K562 (cell line): ENCODE measurements around the gene BCO2. TPM values are rescaled to one million over a fixed set of nuclear protein-coding genes. Genes with fewer than 3 reads are reported as not detected.

ENCODE experiments used
- CAMTA2 ChIP-seq: fragments of 250-450 bp; sonication (Bioruptor Pico); conservative IDR thresholded peaks from 2 replicates; pipeline ENCODE4 v1.5.1; 2022
- CCNT2 ChIP-seq: IDR thresholded peaks from 2 replicates; pipeline ENCODE4 v1.6.1; 2011; ENCODE audit warnings: borderline replicate concordance, low read depth, mild to moderate bottlenecking, moderate library complexity, mixed read lengths, low read length; ENCODE audit not compliant: insufficient read length; ENCODE audit errors: extremely low read depth
- CXXC5 ChIP-seq: fragments of 250-450 bp; sonication (Bioruptor Pico); IDR thresholded peaks from 2 replicates; pipeline ENCODE4 v1.8.0; 2022; ENCODE audit warnings: inconsistent platforms, mild to moderate bottlenecking, moderate library complexity
- EZH2 ChIP-seq: IDR thresholded peaks from 2 replicates; pipeline ENCODE4 v1.6.1; 2012; ENCODE audit warnings: low read depth, mild to moderate bottlenecking, inconsistent platforms, low read length, borderline replicate concordance
- GTF2E2 ChIP-seq: fragments of 200-800 bp; sonication (Bioruptor generic); IDR thresholded peaks from 2 replicates; pipeline ENCODE4 v1.6.1; 2016; ENCODE audit warnings: missing genetic modification characterization, missing compliant biosample characterization
- MECOM ChIP-seq: fragments of 250-450 bp; sonication (Bioruptor Pico); IDR thresholded peaks from 2 replicates; pipeline ENCODE4 v1.8.0; 2022; ENCODE audit warnings: inconsistent platforms
- MTF1 ChIP-seq: fragments of 250-450 bp; sonication (Bioruptor Pico); IDR thresholded peaks from 2 replicates; pipeline ENCODE4 v1.9.0; 2021; ENCODE audit warnings: moderate library complexity, mild to moderate bottlenecking, inconsistent platforms, borderline replicate concordance
- NEUROD1 ChIP-seq: fragments of 150-350 bp; IDR thresholded peaks from 2 replicates; pipeline ENCODE4 v1.6.1; 2014; ENCODE audit warnings: borderline replicate concordance, low read length, low read depth; ENCODE audit not compliant: partially characterized antibody
- NR4A1 ChIP-seq, 2 experiments: fragments of 250-450 bp in 1 of 2; fragments of 450-650 bp in 1 of 2; sonication (Bioruptor Pico) in 1 of 2; IDR thresholded peaks; 2 replicates each; pipeline versions ENCODE4 v1.4.0 to v1.6.1; 2016 to 2020; ENCODE audit warnings: mild to moderate bottlenecking in 2 of 2, missing compliant biosample characterization in 1 of 2, missing genetic modification characterization in 1 of 2, moderate library complexity in 1 of 2
- OTX1 ChIP-seq: fragments of 450-650 bp; formaldehyde crosslinking; IDR thresholded peaks from 2 replicates; pipeline ENCODE4 v1.4.0; 2022; ENCODE audit warnings: mild to moderate bottlenecking
- PHTF2 ChIP-seq: fragments of 250-450 bp; sonication (Bioruptor Pico); IDR thresholded peaks from 2 replicates; pipeline ENCODE4 v1.5.0; 2021; ENCODE audit warnings: mild to moderate bottlenecking
- POLR3A ChIP-seq: IDR thresholded peaks from 2 replicates; pipeline ENCODE4 v1.6.1; 2011; ENCODE audit warnings: borderline replicate concordance, mild to moderate bottlenecking, moderate library complexity; ENCODE audit not compliant: insufficient read length, insufficient read depth; ENCODE audit errors: extremely low read depth
- PRPF4 ChIP-seq: fragments of 200-400 bp; formaldehyde crosslinking; IDR thresholded peaks from one replicate; pipeline ENCODE4 v1.6.1; 2017; ENCODE audit warnings: low read length, low read depth, mild to moderate bottlenecking; ENCODE audit not compliant: insufficient read depth, poor library complexity, severe bottlenecking
- PTTG1 ChIP-seq: fragments of 450-650 bp; IDR thresholded peaks from 2 replicates; pipeline ENCODE4 v1.6.1; 2016; ENCODE audit warnings: low read depth, mild to moderate bottlenecking, missing genetic modification characterization, missing compliant biosample characterization
- RBM17 ChIP-seq: fragments of 200-400 bp; formaldehyde crosslinking; IDR thresholded peaks from 2 replicates; pipeline ENCODE4 v1.6.1; 2017; ENCODE audit warnings: low read depth, mild to moderate bottlenecking, low read length, borderline replicate concordance
- RBM39 ChIP-seq: fragments of 200-400 bp; formaldehyde crosslinking; optimal IDR thresholded peaks from 2 replicates; pipeline ENCODE3; 2018; ENCODE audit warnings: low read depth, low read length
- SIN3B ChIP-seq: fragments of 450-650 bp; IDR thresholded peaks from 2 replicates; pipeline ENCODE4 v1.6.1; 2017; ENCODE audit warnings: low read depth, mild to moderate bottlenecking, moderate library complexity
- TFAM ChIP-seq: fragments of 250-450 bp; sonication (Bioruptor Pico); conservative IDR thresholded peaks from 2 replicates; pipeline ENCODE4 v1.5.0; 2021; ENCODE audit warnings: mild to moderate bottlenecking, moderate library complexity
- ZNF175 ChIP-seq: fragments of 200-800 bp; sonication (Bioruptor generic); IDR thresholded peaks from 2 replicates; pipeline ENCODE4 v1.6.1; 2016; ENCODE audit warnings: low read depth, mild to moderate bottlenecking, missing genetic modification characterization, missing compliant biosample characterization
- ZNF316 ChIP-seq: fragments of 450-650 bp; IDR thresholded peaks from 2 replicates; pipeline ENCODE4 v1.6.1; 2016
- ZNF551 ChIP-seq: fragments of 250-450 bp; sonication (Bioruptor Pico); IDR thresholded peaks from 2 replicates; pipeline ENCODE4 v1.5.0; 2021; ENCODE audit warnings: mild to moderate bottlenecking, moderate library complexity
- ZNF561 ChIP-seq: fragments of 450-650 bp; formaldehyde crosslinking; conservative IDR thresholded peaks from 2 replicates; pipeline ENCODE4 v1.4.0; 2020; ENCODE audit warnings: mild to moderate bottlenecking, moderate library complexity
- polyA plus RNA-seq, 8 experiments: library from polyadenylated mRNA; depleted of rRNA in 4 of 8; stranded (reverse) in 5 of 8; unstranded in 3 of 8; fragments of >200 nt; fragmentation: Nextera tagmentation in 2 of 8; fragmentation: Illumina TruSeq in 1 of 8; extraction: Ambion mirVana in 2 of 8; extraction: Trizol in 1 of 8; gene quantifications; 2 replicates each; pipeline versions ENCODE4 v1.2.1 to v1.2.3, GENCODE V29; 2011 to 2014; ENCODE audit warnings: inconsistent platforms in 1 of 8, missing spikeins in 1 of 8
- total RNA-seq, 7 experiments: library from RNA; depleted of rRNA in 6 of 7; stranded (reverse); fragments of >200 nt in 6 of 7; fragmentation: Illumina TruSeq in 2 of 7; extraction: Trizol in 2 of 7; gene quantifications; 2 replicates each; pipeline versions ENCODE4 v1.2.1 to v1.2.3, GENCODE V29; 2011 to 2021; ENCODE audit warnings: low replicate concordance in 1 of 7
- TF ChIP-seq, protein P1 (sequence below): fragments of 150-350 bp; IDR thresholded peaks from 2 replicates; pipeline ENCODE4 v1.6.1; 2014; ENCODE audit warnings: low read depth, mild to moderate bottlenecking, low read length, borderline replicate concordance
- TF ChIP-seq, protein P2 (sequence below): fragments of 450-650 bp; IDR thresholded peaks from 2 replicates; pipeline ENCODE4 v1.6.1; 2014; ENCODE audit warnings: low read depth, mild to moderate bottlenecking, moderate library complexity, borderline replicate concordance

BCO2 gene
- total and polyA plus RNA-seq, 9 of the 15 experiments (the other 6 are each of a cell fraction or from before 2014, with no cell fraction given), result 0.21 to 1.0 (median 0.47) TPM; not detected in 1

DNA sequence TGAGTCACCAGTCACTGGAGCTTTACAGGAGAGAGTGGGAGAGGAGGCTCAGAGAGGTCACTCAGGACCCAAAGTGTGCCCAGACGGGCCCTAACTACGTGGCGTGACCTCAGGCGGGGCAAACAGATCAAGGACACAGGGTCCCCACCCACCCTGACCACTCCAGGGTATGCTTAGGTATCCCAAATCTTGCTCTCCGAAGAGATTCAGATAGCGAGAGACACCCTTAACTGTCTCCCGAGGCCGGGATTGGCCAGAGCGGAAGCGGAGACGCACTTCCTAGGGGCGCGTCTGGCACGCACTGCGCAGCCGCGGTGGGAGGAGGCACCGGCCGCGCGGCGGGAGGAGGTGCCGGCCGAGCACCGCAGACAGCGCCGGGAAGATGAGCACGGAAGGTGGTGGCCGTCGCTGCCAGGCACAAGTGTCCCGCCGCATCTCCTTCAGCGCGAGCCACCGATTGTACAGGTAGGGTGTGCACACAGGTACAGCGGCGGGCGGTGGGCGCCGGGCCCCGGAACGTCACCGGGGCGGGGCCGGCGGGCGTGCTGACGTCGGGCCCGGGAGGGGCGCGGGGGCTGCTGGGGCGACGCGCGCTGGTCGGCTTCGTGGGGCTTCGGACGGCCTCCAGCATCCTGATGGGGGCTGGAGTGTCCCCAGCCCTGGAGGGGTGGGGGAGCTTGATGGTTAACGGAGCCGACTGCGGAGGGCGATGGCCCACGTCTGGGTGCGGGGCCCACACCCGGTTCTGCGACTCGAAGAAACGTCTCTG, 50.9 kb downstream of the BCO2 start, which contains the start of gene PTS (continued):
- TF ChIP-seq, protein P1, sequence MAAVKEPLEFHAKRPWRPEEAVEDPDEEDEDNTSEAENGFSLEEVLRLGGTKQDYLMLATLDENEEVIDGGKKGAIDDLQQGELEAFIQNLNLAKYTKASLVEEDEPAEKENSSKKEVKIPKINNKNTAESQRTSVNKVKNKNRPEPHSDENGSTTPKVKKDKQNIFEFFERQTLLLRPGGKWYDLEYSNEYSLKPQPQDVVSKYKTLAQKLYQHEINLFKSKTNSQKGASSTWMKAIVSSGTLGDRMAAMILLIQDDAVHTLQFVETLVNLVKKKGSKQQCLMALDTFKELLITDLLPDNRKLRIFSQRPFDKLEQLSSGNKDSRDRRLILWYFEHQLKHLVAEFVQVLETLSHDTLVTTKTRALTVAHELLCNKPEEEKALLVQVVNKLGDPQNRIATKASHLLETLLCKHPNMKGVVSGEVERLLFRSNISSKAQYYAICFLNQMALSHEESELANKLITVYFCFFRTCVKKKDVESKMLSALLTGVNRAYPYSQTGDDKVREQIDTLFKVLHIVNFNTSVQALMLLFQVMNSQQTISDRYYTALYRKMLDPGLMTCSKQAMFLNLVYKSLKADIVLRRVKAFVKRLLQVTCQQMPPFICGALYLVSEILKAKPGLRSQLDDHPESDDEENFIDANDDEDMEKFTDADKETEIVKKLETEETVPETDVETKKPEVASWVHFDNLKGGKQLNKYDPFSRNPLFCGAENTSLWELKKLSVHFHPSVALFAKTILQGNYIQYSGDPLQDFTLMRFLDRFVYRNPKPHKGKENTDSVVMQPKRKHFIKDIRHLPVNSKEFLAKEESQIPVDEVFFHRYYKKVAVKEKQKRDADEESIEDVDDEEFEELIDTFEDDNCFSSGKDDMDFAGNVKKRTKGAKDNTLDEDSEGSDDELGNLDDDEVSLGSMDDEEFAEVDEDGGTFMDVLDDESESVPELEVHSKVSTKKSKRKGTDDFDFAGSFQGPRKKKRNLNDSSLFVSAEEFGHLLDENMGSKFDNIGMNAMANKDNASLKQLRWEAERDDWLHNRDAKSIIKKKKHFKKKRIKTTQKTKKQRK, result no peak
- no peak for TF ChIP-seq MECOM (CRISPR knock-in tag)
- no peak for TF ChIP-seq GTF2E2 (tag)
- TF ChIP-seq EZH2, result no peak
- peak; percentile 94 for TF ChIP-seq CXXC5 (CRISPR knock-in tag)
- TF ChIP-seq ZNF175 (CRISPR knock-in tag), result no peak
- no peak for TF ChIP-seq NR4A1 (CRISPR knock-in tag; IDR thresholded peaks at IDR 0.05)
- TF ChIP-seq NR4A1 (tag; IDR thresholded peaks at IDR 0.05), result no peak
- TF ChIP-seq ZNF551, result no peak
- peak; percentile 72; the same call in 1 of the 2 replicates for TF ChIP-seq SIN3B
- no peak for TF ChIP-seq PHTF2
- TF ChIP-seq, protein P2, sequence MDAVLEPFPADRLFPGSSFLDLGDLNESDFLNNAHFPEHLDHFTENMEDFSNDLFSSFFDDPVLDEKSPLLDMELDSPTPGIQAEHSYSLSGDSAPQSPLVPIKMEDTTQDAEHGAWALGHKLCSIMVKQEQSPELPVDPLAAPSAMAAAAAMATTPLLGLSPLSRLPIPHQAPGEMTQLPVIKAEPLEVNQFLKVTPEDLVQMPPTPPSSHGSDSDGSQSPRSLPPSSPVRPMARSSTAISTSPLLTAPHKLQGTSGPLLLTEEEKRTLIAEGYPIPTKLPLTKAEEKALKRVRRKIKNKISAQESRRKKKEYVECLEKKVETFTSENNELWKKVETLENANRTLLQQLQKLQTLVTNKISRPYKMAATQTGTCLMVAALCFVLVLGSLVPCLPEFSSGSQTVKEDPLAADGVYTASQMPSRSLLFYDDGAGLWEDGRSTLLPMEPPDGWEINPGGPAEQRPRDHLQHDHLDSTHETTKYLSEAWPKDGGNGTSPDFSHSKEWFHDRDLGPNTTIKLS, result peak; percentile 62; the same call in 1 of the 2 replicates
- TF ChIP-seq RBM39, result no peak
- no peak for TF ChIP-seq ZNF561
- no peak for TF ChIP-seq OTX1 (CRISPR knock-in tag)
- no peak for TF ChIP-seq POLR3A
- no peak for TF ChIP-seq ZNF316
- TF ChIP-seq PRPF4, result no peak
- no peak for TF ChIP-seq NEUROD1
- no peak for TF ChIP-seq RBM17
- TF ChIP-seq CCNT2, result peak; percentile 75
- no peak for TF ChIP-seq TFAM (CRISPR knock-in tag)
- no peak for TF ChIP-seq MTF1
- no peak for TF ChIP-seq CAMTA2 (CRISPR knock-in tag)
- no peak for TF ChIP-seq PTTG1 (tag)
